Neural crest cell (in vitro differentiated cells): ENCODE results near the gene TERF2IP. TPM values are rescaled to one million over a fixed set of nuclear protein-coding genes. Genes with fewer than 3 reads are reported as not detected.

Experiments
- DNase-seq: peaks from one replicate; pipeline ENCODE4 v3.0.0; 2021; ENCODE audit warnings: low read depth, mixed read lengths, low spot score
- H3K27ac Mint-ChIP-seq: one replicate; pipeline ENCODE4 v1.8.0; 2021; ENCODE audit warnings: mild to moderate bottlenecking, mixed read lengths; ENCODE audit not compliant: unreplicated experiment
- H3K27me3 Mint-ChIP-seq: 2 replicates; pipeline ENCODE4 v1.8.0; 2021; ENCODE audit warnings: low read depth, mild to moderate bottlenecking, mixed read lengths
- H3K36me3 Mint-ChIP-seq: 2 replicates; pipeline ENCODE4 v1.8.0; 2021; ENCODE audit warnings: low read depth, mild to moderate bottlenecking, mixed read lengths
- H3K4me1 Mint-ChIP-seq: 2 replicates; pipeline ENCODE4 v1.8.0; 2021; ENCODE audit warnings: mixed read lengths
- H3K4me3 Mint-ChIP-seq: one replicate; pipeline ENCODE4 v1.8.0; 2021; ENCODE audit warnings: mild to moderate bottlenecking, mixed read lengths
- H3K9me3 Mint-ChIP-seq: 2 replicates; pipeline ENCODE4 v1.8.0; 2021; ENCODE audit warnings: mixed read lengths
- total RNA-seq: library from RNA; stranded (reverse); gene quantifications from 2 replicates; pipeline ENCODE4 v1.2.1, GENCODE V29; 2021
- TF ChIP-seq, protein P1 (sequence below): fragments of 200-600 bp; sonication (generic); conservative IDR thresholded peaks from 2 replicates; pipeline ENCODE4 v1.5.0; 2021; ENCODE audit warnings: antibody characterized with exemption, mild to moderate bottlenecking

TERF2IP gene
- total RNA-seq, 1 donor from 2014 or later: 47.2 TPM

DNA sequence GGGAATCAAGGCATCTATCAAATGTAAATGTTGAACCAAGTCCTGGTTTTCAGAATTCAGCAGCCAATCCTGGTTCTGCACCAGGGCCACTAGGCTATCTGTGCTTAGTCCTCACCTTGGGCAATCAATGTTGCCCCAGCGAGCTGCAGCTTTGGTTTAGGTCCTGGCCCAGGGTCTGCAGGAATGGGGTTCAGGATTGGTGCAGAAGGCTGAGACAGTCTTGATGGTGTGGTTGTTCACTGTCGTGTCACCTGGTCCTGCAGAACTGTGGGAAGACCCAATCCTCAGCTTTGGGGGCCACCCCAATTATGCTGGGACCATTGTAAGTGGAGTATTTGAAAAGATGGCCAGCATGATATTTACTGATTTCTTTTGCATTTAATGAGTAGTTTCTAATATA lies 10.6 kb downstream of the TERF2IP start:
- Mint-ChIP-seq H3K4me3 (no peak overlapping the region), H3K4me1 (peaks cover 4% of the 10 kb centered on the region), H3K27me3 (no peaks in the 10 kb centered on the region), H3K27ac (no peak overlapping the region), H3K9me3 (no peaks in the 10 kb centered on the region), H3K36me3 (peaks cover 14% of the 10 kb centered on the region)
- TF ChIP-seq, protein P1, sequence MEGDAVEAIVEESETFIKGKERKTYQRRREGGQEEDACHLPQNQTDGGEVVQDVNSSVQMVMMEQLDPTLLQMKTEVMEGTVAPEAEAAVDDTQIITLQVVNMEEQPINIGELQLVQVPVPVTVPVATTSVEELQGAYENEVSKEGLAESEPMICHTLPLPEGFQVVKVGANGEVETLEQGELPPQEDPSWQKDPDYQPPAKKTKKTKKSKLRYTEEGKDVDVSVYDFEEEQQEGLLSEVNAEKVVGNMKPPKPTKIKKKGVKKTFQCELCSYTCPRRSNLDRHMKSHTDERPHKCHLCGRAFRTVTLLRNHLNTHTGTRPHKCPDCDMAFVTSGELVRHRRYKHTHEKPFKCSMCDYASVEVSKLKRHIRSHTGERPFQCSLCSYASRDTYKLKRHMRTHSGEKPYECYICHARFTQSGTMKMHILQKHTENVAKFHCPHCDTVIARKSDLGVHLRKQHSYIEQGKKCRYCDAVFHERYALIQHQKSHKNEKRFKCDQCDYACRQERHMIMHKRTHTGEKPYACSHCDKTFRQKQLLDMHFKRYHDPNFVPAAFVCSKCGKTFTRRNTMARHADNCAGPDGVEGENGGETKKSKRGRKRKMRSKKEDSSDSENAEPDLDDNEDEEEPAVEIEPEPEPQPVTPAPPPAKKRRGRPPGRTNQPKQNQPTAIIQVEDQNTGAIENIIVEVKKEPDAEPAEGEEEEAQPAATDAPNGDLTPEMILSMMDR: no peak
- DNase-seq: no peak

DNA sequence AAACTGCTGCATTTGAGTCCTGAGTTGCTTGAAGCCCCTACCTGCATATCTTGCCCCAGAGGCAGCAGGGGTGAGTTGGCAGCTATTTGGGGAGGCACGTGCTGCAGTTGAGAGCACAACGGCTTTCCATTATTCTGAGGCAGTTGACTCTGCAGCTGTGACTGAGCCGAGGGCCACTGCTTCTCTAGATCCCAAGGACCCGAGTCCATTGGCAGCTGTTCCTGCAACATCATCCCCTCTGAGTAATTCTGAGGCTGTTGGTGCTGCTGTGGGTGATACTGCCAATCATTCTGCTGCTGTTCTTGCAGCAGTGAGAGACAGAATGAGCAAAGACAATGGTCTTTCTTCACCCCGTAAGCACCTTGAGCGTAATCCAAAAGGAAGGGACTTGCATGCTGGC lies 12.7 kb downstream of the TERF2IP start:
- H3K9me3 Mint-ChIP-seq: no peaks in the 10 kb centered on the region
- TF ChIP-seq, protein P1: no peak
- H3K27ac Mint-ChIP-seq: no peak overlapping the region
- no peak for DNase-seq
- no peak overlapping the region for H3K4me3 Mint-ChIP-seq
- no peaks in the 10 kb centered on the region for H3K4me1 Mint-ChIP-seq
- H3K36me3 Mint-ChIP-seq: peaks cover 14% of the 10 kb centered on the region
- no peaks in the 10 kb centered on the region for H3K27me3 Mint-ChIP-seq

DNA sequence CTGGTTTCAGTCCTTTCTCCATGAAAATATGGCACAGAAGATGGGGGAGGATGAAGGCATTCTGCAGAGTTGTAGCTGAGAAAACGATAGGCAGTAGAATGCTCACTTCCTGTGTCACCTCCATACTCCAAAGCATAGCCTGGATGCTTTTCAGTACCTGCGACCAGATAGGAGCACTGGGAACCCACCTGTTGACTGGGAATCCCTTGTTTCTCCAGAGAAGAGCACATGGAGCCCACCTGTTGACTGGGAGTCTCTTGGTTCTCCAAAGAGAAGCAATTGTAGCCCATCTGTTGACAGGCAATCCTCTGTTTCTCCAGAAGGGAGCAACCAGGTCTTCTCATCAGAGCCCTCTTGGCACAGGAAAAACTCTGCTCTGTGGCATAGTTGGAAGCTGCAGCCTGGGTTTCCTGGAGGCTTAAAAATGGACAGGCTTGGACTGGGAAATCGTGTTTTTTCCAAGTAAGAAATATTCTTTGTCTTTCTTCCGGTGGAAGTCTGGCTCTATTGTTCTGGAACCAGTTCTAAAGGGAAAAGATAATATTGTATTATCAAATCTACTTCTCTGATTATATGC lies 13.2 kb downstream of the TERF2IP start:
- Mint-ChIP-seq H3K9me3 (no peaks in the 10 kb centered on the region), H3K36me3 (peaks cover 13% of the 10 kb centered on the region), H3K4me1 (no peaks in the 10 kb centered on the region), H3K27ac (no peak overlapping the region), H3K4me3 (no peak overlapping the region), H3K27me3 (no peaks in the 10 kb centered on the region)
- DNase-seq: no peak
- TF ChIP-seq, protein P1: no peak

DNA sequence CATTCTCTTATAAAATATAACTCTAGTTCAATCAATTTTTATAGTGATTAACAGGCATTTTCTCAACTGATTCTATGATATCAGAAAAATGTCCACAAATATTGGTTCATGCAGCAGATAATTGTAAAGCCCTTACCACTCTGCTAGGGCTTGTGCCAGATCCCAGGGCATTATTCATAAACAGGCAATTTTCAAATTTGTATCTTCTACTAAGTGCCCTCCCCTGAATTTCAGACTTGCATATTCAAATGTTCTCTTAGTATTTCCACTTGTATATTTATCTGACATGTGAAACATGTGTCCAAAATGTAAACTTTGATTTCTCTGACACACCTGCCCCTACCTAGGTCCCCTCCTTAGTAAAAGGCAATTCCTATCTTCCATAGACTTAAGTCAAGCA lies 19.9 kb downstream of the TERF2IP start:
- no peaks in the 10 kb centered on the region for H3K9me3 Mint-ChIP-seq
- H3K36me3 Mint-ChIP-seq: no peaks in the 10 kb centered on the region
- no peak overlapping the region for H3K27ac Mint-ChIP-seq
- no peaks in the 10 kb centered on the region for H3K4me1 Mint-ChIP-seq
- no peak for DNase-seq
- H3K4me3 Mint-ChIP-seq: no peak overlapping the region
- H3K27me3 Mint-ChIP-seq: no peaks in the 10 kb centered on the region
- TF ChIP-seq, protein P1: no peak

DNA sequence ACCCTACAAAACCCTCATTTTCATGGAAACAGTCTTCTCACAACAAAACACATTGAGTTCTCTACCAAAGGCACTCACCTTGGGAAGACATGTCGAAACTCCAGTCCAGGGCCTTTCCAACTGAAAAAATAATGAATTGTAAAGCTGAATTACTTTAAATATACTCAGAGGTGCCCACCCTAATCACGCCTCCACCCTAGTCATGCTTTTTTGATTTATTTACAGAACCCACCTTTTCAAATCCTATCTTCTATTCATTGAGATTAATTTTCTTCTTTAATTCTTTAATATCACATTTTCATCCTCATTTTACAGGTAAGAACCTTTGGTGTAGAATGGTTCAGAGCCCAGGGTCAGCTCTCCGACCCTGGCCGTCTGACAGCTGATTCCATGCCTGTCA lies 29.3 kb downstream of the TERF2IP start, which contains the start of gene CPHXL2:
Gene CPHXL2 (minus strand): TSS at position 101 of the 400 bp plus-strand sequence. CDS start 10 bp downstream, at position 91.
- Mint-ChIP-seq H3K4me1 (no peaks in the 10 kb centered on the region), H3K36me3 (peaks cover under 1% of the 10 kb centered on the region), H3K27ac (no peak within 1 kb of the TSS), H3K9me3 (peaks cover under 1% of the 10 kb centered on the region), H3K4me3 (no peak within 1 kb of the TSS), H3K27me3 (no peaks in the 10 kb centered on the region)
- TF ChIP-seq, protein P1: no peak
- DNase-seq: no peak
